CD4-positive, alpha-beta T cell treated with Interleukin-6 at 100 ng/mL for 8 hours (primary cell): ENCODE results near the gene PRDX2.
A peak's percentile ranks its signal among the peaks of the same experiment; 100 is the strongest.

Experiments used
- DNase-seq: peaks from one replicate; pipeline ENCODE4 v3.0.0-alpha.2; 2020; ENCODE audit warnings: mixed read lengths, low spot score

Gene PRDX2

GRCh38 chr19:12792051-12792852 lies 9.3 kb downstream of the PRDX2 start:
- peak; percentile 76 for DNase-seq

GRCh38 chr19:12791345-12792050 lies 10.1 kb downstream of the PRDX2 start, which contains the start of gene JUNB:
Gene JUNB, plus strand, starts transcription at chr19:12791486. Its CDS starts 286 bp downstream, at chr19:12791772.
- peak; percentile 98 for DNase-seq

DNA sequence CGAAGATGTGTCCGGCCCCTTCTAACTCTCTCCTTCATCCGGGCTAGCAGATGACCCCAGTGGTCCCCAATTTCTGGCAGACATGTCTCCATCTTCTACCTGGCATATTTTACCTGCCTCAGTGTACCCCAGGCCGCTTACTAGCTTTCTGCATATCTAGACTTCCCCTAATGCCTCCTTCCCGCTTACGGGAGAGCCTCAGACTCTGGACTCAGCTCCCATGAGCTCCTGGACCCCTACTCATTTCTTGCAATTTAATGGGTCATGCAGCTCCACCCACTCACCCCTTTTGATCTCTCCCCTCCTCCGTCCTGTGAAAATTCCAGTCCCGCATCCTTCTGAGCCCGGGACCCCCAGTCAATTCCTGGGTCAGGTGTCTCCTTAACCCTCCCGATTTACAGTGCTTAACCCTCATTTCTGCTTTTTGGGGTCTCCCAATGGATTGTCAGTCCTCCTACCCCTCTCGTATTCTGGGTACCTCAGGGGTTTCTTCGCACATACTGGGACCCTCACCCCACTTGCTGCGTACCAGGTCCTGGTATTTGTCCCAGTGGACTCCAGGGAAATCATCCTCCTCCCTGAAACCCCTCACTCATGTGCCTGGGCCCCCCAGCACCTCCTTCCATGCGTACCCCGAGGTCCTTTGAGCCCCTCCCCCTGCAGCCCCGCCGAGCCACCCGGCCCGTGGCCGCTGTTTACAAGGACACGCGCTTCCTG lies 10.8 kb downstream of the PRDX2 start:
- DNase-seq = no peak

- peak; percentile 91 for DNase-seq
Observed at GRCh38 chr19:12789904-12790619, 11.5 kb downstream of the PRDX2 start.

- no peak for DNase-seq
Observed at GRCh38 chr19:12789098-12789903, 12.3 kb downstream of the PRDX2 start.

- DNase-seq = peak; percentile 37
Observed at GRCh38 chr19:12788682-12789097, 12.9 kb downstream of the PRDX2 start.

GRCh38 chr19:12788042-12788681 lies 13.4 kb downstream of the PRDX2 start:
- DNase-seq = no peak

DNA sequence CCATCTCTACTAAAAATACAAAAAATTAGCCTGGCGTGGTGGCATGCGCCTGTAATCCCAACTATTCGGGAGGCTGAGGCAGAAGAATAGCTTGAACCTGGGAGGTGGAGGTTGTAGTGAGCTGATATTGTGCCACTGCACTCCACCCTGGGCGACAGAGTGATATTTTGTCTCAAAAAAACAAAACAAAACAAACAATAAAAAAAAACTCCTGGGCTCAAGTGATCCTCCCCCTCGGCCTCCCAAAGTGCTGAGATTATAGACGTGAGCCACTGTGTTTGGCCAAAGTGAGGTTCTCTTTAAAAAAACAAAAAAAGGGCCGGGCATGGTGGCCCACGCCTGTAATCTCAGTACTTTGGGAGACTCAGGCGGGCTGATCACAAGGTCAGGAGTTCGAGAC lies 14.1 kb downstream of the PRDX2 start:
- DNase-seq = no peak

- no peak for DNase-seq
Observed at GRCh38 chr19:12786952-12787351, 14.6 kb downstream of the PRDX2 start.

DNA sequence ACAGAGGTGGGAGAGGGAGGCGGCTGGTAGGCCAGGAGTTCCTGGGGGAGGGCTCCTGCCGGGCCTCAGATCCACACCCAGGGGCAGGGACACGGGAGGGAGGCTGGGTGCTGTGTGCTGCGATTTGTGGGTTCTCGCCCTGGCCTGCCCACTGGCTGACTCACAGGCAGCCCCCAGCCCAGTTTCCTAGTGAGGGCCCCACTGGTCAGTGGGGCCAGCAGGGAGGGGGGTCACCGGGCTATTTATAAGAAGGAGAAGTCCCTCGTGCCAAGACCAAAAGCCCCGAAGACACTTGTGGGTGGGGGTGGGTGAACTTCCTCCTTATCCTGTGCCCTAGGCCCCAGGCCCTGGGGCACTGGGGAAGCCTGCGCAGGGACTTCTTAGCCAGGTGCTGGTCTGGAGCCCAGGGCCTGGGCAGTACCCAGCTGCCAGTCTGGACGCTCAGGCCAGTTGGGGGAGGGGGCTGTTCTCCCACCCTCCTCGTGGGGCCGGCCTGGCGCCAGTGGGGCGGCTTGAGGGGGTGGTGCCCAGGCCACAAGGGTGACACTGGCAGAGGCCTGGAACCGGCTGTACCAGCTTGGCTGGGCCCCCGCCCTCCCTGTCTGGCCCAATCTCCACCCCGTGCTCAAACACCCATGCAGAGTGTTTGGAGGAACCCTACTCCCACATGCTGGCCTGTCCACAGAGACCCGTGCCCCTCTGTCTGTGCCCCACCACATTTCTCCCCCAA lies 15.3 kb downstream of the PRDX2 start:
- no peak for DNase-seq

- no peak for DNase-seq
Observed at GRCh38 chr19:12785431-12786031, 16.1 kb downstream of the PRDX2 start.

- DNase-seq = peak; percentile 37
Observed at GRCh38 chr19:12784871-12785430, 16.6 kb downstream of the PRDX2 start.

- peak; percentile 34 for DNase-seq
Observed at GRCh38 chr19:12784394-12784870, 17.2 kb downstream of the PRDX2 start.

DNA sequence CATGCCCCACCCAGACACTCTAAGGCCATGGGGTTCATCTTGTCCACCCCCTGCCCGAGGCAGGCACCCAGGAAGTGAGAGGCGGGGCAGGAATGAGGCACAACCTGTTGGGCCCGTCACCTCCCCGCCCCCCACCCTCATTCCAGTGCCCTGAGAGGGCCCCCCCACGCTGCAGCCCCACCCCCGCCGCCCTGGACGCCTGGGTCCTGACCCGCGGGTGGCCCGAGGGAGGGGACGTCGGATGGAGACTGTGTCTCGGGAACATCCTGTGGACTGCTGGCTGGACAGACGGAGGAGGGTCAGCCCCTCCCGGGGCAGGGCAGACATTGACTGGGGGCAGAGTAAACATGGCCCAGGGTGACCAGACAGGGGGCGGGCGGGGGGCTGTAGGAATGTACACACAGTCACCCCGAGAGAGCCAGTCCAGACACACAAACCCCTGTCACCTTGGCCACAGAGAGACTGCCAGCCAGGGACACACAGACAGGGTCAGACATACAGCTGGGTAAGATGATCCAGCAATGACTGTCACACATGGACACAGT lies 17.7 kb downstream of the PRDX2 start:
- DNase-seq = no peak

DNA sequence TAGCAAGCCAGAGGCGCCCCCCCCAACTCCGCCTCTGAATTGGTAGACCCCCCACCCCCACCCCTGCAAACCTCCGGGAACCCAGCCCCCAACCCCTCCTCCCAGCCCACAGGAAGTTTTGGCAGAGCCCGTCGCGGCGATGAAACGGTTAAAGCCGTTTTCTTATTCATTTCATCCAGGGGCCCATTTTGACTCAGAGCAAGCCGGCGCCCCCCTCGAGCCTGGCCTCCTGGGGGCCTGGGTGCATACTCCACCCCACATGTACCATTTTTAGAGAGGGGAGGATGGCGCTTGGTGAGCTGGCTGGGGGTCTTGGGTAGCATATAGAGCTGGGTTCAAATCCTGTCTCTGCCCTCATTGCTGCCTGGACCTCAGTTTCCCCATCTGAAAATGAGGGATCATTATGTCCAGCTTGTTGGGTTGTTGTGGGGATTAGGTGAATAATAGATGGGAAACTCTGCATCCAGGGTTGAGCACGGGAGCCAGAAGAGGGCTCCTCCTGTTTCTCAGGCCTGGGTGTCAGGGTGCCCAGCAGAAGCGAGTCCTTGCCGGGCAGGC lies 18.2 kb downstream of the PRDX2 start:
- DNase-seq = no peak

- peak; percentile 93 for DNase-seq
Observed at GRCh38 chr19:12782424-12783290, 18.9 kb downstream of the PRDX2 start.

GRCh38 chr19:12782174-12782423 lies 19.5 kb downstream of the PRDX2 start:
- no peak for DNase-seq
